NCI-H2029 (cell line): ENCODE measurements around the gene AKNA.

Experiments used
- DNase-seq: peaks from one replicate; lab custom pipeline; 2025; lab: John Stamatoyannopoulos, UW

The AKNA gene, protein sequence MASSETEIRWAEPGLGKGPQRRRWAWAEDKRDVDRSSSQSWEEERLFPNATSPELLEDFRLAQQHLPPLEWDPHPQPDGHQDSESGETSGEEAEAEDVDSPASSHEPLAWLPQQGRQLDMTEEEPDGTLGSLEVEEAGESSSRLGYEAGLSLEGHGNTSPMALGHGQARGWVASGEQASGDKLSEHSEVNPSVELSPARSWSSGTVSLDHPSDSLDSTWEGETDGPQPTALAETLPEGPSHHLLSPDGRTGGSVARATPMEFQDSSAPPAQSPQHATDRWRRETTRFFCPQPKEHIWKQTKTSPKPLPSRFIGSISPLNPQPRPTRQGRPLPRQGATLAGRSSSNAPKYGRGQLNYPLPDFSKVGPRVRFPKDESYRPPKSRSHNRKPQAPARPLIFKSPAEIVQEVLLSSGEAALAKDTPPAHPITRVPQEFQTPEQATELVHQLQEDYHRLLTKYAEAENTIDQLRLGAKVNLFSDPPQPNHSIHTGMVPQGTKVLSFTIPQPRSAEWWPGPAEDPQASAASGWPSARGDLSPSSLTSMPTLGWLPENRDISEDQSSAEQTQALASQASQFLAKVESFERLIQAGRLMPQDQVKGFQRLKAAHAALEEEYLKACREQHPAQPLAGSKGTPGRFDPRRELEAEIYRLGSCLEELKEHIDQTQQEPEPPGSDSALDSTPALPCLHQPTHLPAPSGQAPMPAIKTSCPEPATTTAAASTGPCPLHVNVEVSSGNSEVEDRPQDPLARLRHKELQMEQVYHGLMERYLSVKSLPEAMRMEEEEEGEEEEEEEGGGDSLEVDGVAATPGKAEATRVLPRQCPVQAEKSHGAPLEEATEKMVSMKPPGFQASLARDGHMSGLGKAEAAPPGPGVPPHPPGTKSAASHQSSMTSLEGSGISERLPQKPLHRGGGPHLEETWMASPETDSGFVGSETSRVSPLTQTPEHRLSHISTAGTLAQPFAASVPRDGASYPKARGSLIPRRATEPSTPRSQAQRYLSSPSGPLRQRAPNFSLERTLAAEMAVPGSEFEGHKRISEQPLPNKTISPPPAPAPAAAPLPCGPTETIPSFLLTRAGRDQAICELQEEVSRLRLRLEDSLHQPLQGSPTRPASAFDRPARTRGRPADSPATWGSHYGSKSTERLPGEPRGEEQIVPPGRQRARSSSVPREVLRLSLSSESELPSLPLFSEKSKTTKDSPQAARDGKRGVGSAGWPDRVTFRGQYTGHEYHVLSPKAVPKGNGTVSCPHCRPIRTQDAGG (N-terminal part only)

GRCh38 chr9:114387680-114388356, at the start of gene AKNA:
Gene AKNA (minus strand): TSS chr9:114387982. CDS start chr9:114381333, 6,649 bp downstream.
- DNase-seq = peak; percentile 45

DNA sequence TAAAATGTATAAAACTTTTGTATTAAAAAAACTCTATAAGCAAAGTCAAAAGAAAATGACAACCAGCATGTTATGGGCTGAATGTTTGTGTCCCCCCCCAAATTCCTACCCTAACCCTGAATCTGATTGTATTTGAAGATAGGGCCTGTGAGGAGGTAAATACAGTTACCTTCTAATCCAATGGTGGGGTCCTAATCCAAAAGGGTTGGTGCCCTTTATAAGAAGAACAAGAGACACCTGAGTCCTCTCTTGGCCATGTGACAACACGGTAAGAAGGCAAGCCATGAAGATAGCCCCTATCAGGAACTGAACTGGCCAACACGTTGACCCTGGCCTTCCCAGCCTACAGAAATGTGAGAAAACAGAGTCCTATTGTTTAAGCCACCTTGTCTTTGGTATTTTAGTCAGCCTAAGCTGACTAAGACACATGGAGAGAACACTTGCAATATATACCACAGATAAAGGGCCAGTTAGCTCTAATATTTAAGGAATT, 49.7 kb upstream of the AKNA start:
- no peak for DNase-seq

- DNase-seq = no peak
Observed at GRCh38 chr9:114434878-114435311, 47.1 kb upstream of the AKNA start.

GRCh38 chr9:114433720-114434255, 46.0 kb upstream of the AKNA start:
- no peak for DNase-seq

GRCh38 chr9:114433086-114433485, 45.3 kb upstream of the AKNA start:
- DNase-seq = no peak

DNA sequence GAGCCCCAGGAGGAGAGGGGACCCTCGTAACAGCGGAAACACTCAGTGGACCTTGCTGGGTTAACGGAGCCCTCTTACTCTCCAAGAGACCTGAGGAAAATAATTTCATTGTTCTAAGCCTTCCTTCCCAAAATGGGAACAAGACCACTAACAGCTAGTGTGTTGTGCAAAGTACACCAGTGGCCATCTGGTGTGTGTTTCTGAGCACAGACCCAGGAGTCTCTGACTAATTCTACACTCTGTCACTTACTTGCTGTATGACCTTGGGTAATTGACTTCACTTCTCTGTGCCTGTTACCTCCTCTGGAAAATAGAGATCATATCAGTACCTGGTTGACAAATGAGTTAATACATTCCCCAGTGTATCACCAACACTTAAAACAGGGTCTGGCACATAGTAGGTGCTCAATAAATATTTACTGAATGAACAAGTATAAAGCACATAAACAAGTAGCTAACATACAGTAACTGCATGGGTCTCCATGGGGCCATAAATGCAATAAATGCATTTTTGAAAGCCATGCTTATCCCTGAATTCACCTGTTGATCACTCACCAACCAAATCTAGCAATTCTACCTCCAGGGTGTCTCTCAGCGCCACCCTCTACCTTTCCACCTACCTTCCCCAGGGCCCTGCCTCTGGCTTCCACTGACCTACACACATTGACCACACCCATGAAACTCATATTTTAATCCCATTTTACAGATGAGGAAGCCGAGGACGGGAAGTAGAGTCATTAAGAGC, 44.7 kb upstream of the AKNA start:
- no peak for DNase-seq

- no peak for DNase-seq
Observed at GRCh38 chr9:114431770-114432169, 44.0 kb upstream of the AKNA start.

DNA sequence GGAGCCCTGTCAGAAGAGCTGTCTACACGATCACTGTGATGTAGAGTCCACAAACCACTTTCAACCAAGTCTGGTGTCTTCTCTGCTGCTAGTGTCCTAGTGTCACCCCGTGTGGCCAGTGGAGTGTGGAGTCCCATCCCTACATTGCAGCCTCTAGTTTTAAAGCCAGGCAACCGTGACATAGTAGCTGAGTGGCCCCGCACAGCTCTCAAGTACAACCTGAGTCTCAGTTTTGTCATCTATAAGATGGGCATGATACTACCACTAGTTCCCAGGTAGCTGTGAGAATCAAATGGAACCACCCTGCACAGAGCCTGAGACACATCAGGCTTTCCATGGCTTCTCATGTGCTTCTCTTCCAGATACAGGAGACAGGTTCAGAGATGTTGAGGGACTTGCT, 43.2 kb upstream of the AKNA start:
- DNase-seq = no peak

DNA sequence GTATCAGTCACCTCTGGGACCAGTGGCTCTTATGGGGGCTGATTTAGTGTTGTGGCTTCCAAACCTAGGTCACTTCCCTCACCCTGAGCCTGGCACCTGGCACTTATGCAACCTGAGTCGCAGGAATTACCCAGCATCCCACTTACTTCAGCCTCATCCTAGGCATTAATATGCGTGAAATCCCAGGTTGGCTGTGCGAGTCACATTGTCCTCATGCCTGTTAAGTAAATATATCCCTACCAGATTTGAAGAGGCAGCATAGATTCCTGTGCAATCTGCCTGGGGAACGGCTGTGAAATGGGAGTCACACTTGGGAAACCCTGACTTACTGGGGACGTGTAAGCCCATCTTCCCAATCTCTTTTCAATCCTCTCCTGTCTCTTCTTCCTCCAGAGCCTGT, 42.7 kb upstream of the AKNA start:
- DNase-seq = peak; percentile 74

- DNase-seq = no peak
Observed at GRCh38 chr9:114429488-114429887, 41.7 kb upstream of the AKNA start.

DNA sequence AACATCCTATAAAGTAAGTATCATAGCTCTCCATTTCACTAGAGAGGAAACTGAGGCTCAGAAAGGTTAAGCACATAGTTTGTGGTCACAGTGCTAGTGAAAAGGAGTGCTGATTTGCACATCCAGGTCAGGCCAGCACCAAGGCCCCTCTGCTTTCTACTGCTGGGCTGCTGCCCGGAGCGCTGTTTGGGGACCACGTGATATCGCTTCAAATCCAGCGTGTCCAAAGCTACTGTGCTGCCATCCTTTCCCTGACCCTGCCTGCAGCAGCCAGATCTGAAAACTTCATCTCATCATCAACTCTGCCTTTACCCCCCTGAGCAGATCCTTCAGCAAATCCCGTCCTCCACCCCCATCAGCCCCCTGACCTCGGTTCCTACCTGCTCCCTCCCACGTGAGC, 40.7 kb upstream of the AKNA start:
- no peak for DNase-seq

DNA sequence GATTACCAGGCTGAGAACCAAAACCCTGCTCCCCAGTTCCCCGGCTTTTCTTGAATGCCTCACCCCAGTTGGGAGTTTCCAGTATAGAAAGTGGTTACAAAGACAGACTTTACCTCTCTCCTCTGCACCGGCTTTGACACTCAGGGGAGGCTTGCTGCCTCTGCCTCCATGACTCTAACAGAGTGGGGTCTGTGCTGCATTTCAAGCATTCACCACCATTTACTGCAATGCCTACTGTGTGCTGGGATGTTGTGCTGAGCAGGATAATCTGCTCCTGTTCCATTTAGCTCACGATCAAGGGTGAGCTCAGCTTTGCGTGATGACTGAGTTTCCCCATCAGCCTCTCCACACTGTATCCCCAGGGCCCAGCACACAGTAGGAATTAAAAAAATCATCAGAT, 39.9 kb upstream of the AKNA start:
- no peak for DNase-seq

- no peak for DNase-seq
Observed at GRCh38 chr9:114426046-114426948, 38.5 kb upstream of the AKNA start.

GRCh38 chr9:114425126-114425525, 37.3 kb upstream of the AKNA start:
- no peak for DNase-seq

- DNase-seq = no peak
Observed at GRCh38 chr9:114424126-114424525, 36.3 kb upstream of the AKNA start.

DNA sequence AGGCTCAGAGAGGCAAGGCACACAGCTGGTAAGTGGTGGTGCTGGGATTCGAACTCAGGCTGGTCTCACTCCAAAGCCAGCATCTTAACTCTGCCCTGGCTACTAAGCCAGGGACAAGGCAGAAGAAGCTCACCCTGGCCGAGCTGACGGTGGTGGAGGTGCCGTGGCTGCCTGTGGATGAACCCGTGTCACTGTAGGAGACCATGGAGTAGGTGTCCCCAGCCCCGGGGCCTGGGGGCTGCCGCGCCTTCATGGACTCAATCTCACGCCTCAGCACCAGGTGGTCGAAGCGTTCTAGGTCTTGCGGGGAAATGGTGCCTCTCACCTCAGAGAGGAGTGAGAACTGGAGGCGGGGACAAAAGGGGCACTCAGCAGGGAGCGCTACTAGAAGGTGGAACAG, 35.4 kb upstream of the AKNA start:
- no peak for DNase-seq

DNA sequence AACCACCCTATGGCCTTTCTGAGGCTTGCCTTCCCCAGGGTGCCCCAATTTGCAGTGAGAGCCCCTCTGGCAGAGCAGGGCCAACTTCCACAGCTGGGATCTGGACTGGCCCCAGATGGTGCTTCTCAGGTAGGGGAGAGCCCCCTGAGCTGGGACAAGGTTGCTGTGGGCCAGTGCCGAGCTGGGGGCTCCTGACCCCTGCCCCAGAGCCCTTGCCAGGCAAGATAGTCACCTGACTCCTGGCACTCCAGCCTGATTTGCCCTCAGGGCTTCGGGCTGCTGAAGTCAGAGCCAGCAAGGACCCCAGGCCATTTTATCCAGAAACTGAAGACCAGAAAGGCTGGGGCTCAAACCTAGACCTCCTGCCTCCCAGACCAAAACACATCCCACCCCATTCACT, 33.4 kb upstream of the AKNA start:
- no peak for DNase-seq

DNA sequence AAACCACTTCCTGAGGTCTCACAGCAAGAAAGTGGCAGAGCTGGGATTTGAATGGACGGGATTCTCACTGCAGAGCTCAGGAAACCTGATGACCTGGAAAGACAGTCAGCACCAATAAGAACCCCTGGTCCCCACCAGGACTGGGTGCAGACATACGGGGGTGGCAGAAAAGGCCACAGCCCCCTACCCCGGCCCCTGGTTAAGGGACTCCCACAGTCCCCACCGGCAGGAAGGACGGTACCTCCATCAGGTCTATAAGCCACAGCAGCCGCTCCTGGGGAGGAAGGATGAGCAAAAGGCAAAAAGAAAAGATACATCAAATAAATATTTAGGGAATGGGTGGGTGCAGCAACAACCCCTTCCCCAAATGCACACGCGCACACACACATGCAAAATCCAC, 32.0 kb upstream of the AKNA start:
- no peak for DNase-seq

- no peak for DNase-seq
Observed at GRCh38 chr9:114418053-114418452, 30.3 kb upstream of the AKNA start.
